K562 (cell line): ENCODE measurements around the gene SMAP2. TPM values are rescaled to one million over a fixed set of nuclear protein-coding genes. Genes with fewer than 3 reads are reported as not detected.

ENCODE experiments used
- ATAC-seq: fragments of 200-7000 bp; cut with Tn5 transposase; 3 replicates; pipeline ENCODE4 v1.9.1; 2020; ENCODE audit warnings: moderate library complexity
- BruUV-seq: library from RNA; stranded (reverse); fragments of 400-500 nt; replicated peaks from 2 replicates; lab custom pipeline; 2021; lab: Mats Ljungman, UMichigan
- CTCF ChIA-PET: fragments of 300-600 bp; formaldehyde crosslinking; extraction: SDS; loops from one replicate; lab custom pipeline; 2021; ENCODE audit warnings: low intra/inter-chr PET ratio; lab: Yijun Ruan, JAX
- POLR2A ChIA-PET: fragments of 300-600, 350-650 bp; sonication (Branson Sonifier 250); formaldehyde crosslinking; extraction: SDS; loops from one replicate; lab custom pipeline; 2021; ENCODE audit warnings: antibody characterized with exemption, inconsistent platforms; lab: Yijun Ruan, JAX
- DNase-seq, 4 experiments: peaks; one replicate each; pipeline versions ENCODE4 v3.0.0 to v3.0.0-alpha.2; 2011 to 2018; ENCODE audit warnings: low spot score in 3 of 4, mixed read lengths in 3 of 4; ENCODE audit errors: extremely low read depth in 1 of 4
- FAIRE-seq: peaks from 2 replicates; lab custom pipeline; 2011; peaks lifted over from hg19 to GRCh38; lab: Jason Lieb, UNC
- H2AFZ ChIP-seq: 2 replicates; pipeline ENCODE4 v1.6.0; 2011; ENCODE audit warnings: low read depth, low read length, control low read depth, inconsistent platforms
- H3K27ac ChIP-seq: fragments of 200-600 bp; 3 replicates; pipeline ENCODE4 v1.8.0; 2011; ENCODE audit warnings: low read depth, mild to moderate bottlenecking, control low read depth, inconsistent platforms, low read length, moderate library complexity, mixed read lengths; ENCODE audit errors: extremely low read depth
- H3K27me3 ChIP-seq, 2 experiments: fragments of 300-600 bp in 1 of 2; 2 replicates in 1 of 2; 3 replicates in 1 of 2; pipeline versions ENCODE4 v1.6.0 to v1.8.0; 2011; ENCODE audit warnings: inconsistent platforms in 2 of 2, low read length in 2 of 2, mild to moderate bottlenecking in 1 of 2, mixed read lengths in 1 of 2, moderate library complexity in 1 of 2; ENCODE audit not compliant: control insufficient read depth in 2 of 2, insufficient read depth in 2 of 2
- H3K36me3 ChIP-seq: fragments of 300-600 bp; 3 replicates; pipeline ENCODE4 v1.8.0; 2011; ENCODE audit warnings: mild to moderate bottlenecking, low read length, inconsistent platforms; ENCODE audit not compliant: control insufficient read depth, insufficient read depth
- H3K4me1 ChIP-seq, 2 experiments: fragments of 200-600 bp in 1 of 2; replicated peaks in 1 of 2; 2 replicates in 1 of 2; 3 replicates in 1 of 2; pipeline versions ENCODE4 v1.5.1 to v1.8.0; 2011; ENCODE audit warnings: inconsistent platforms in 2 of 2, low read length in 2 of 2, mild to moderate bottlenecking in 1 of 2, mixed read lengths in 1 of 2, moderate library complexity in 1 of 2; ENCODE audit not compliant: control insufficient read depth in 2 of 2, insufficient read depth in 2 of 2
- H3K4me2 ChIP-seq: 2 replicates; pipeline ENCODE4 v1.6.1; 2011; ENCODE audit warnings: low read length, control low read depth, inconsistent platforms, mixed read lengths; ENCODE audit not compliant: insufficient read depth
- H3K4me3 ChIP-seq: fragments of 200-600 bp; sonication (generic), shearing (Covaris generic); 2 replicates; pipeline ENCODE4 v1.5.1; 2016; ENCODE audit warnings: control low read depth, inconsistent platforms
- H3K79me2 ChIP-seq: fragments of 200-600 bp; 3 replicates; pipeline ENCODE4 v1.8.0; 2011; ENCODE audit warnings: low read length, inconsistent platforms; ENCODE audit not compliant: control insufficient read depth, insufficient read depth
- H3K9ac ChIP-seq, 2 experiments: 2 replicates each; pipeline versions ENCODE4 v1.6.0 to v1.6.1; 2011; ENCODE audit warnings: low read depth in 2 of 2, low read length in 2 of 2, control low read depth in 1 of 2, inconsistent platforms in 1 of 2, mild to moderate bottlenecking in 1 of 2, mixed read lengths in 1 of 2; ENCODE audit not compliant: insufficient read depth in 1 of 2
- H3K9me1 ChIP-seq: one replicate; pipeline ENCODE4 v1.6.0; 2011; ENCODE audit warnings: inconsistent platforms, mild to moderate bottlenecking, low read length, moderate library complexity; ENCODE audit not compliant: control insufficient read depth, insufficient read depth
- H3K9me3 ChIP-seq: replicated peaks from 2 replicates; pipeline ENCODE4 v1.5.1; 2011; ENCODE audit warnings: low read depth, low read length, inconsistent platforms; ENCODE audit not compliant: control insufficient read depth, insufficient read depth
- H4K20me1 ChIP-seq: replicated peaks from 2 replicates; pipeline ENCODE4 v1.6.1; 2011; ENCODE audit warnings: low read length, inconsistent platforms, mixed read lengths; ENCODE audit not compliant: control insufficient read depth, insufficient read depth
- CBX8 ChIP-seq: fragments of 200-600 bp; sonication (generic); IDR thresholded peaks from 2 replicates; pipeline ENCODE4 v1.6.1; 2012; ENCODE audit warnings: borderline replicate concordance, mixed run types, low read depth, mild to moderate bottlenecking, moderate library complexity, mixed read lengths, low read length, control low read depth, inconsistent platforms; ENCODE audit not compliant: poor library complexity, severe bottlenecking; ENCODE audit errors: extremely low read depth
- FOS ChIP-seq: IDR thresholded peaks from 3 replicates; pipeline ENCODE4 v1.6.1; 2011; ENCODE audit not compliant: insufficient read length; ENCODE audit errors: extremely low read depth
- NFIX ChIP-seq: fragments of 250-450 bp; sonication (Bioruptor Pico); IDR thresholded peaks from 2 replicates; pipeline ENCODE4 v1.4.0; 2020; ENCODE audit warnings: low read depth, mild to moderate bottlenecking, moderate library complexity
- PREB ChIP-seq: sonication (generic); formaldehyde crosslinking; IDR thresholded peaks from 2 replicates; pipeline ENCODE4 v1.8.1; 2023; ENCODE audit warnings: mild to moderate bottlenecking, missing genetic modification reagents
- SMAD3 ChIP-seq: fragments of 450-650 bp; formaldehyde crosslinking; conservative IDR thresholded peaks from 2 replicates; pipeline ENCODE4 v1.4.0; 2020; ENCODE audit warnings: mild to moderate bottlenecking
- ZBTB40 ChIP-seq, 2 experiments: fragments of 450-650 bp in 1 of 2; sonication (generic) in 1 of 2; formaldehyde crosslinking in 1 of 2; IDR thresholded peaks; 2 replicates each; pipeline versions ENCODE4 v1.7.1 to v1.9.0; 2016 to 2022; ENCODE audit warnings: inconsistent platforms in 1 of 2, mild to moderate bottlenecking in 1 of 2, missing genetic modification reagents in 1 of 2
- ZFP1 ChIP-seq: fragments of 450-650 bp; formaldehyde crosslinking; IDR thresholded peaks from 2 replicates; pipeline ENCODE4 v1.4.0; 2020; ENCODE audit warnings: mild to moderate bottlenecking, mixed read lengths
- ZNF507 ChIP-seq: conservative IDR thresholded peaks from 2 replicates; pipeline ENCODE4 v1.6.1; 2017; ENCODE audit warnings: missing genetic modification characterization, missing compliant biosample characterization
- ZNF695 ChIP-seq: fragments of 450-650 bp; formaldehyde crosslinking; IDR thresholded peaks from 2 replicates; pipeline ENCODE4 v1.4.0; 2020; ENCODE audit warnings: mild to moderate bottlenecking, moderate library complexity
- WGBS: fragments of 100-300 bp; shearing (Covaris generic); methylation state at CpG from one replicate; pipeline ENCODE4 v1.1.6; 2016; ENCODE audit warnings: low coverage, mixed read lengths; ENCODE audit not compliant: insufficient coverage; ENCODE audit errors: missing lambda C conversion rate; 5-methylcytosine and 5-hydroxymethylcytosine counted together
- in situ Hi-C: fragments of 300-500 bp; cut with MboI; formaldehyde crosslinking; loops from 4 replicates; pipeline ENCODE4 v1.15.0; 2018; ENCODE audit warnings: inconsistent platforms, mixed read lengths
- intact Hi-C: fragments of 100-400 bp; cut with micrococcal nuclease; formaldehyde crosslinking; loops from 2 replicates; pipeline ENCODE4 v1.14.2; 2022
- polyA plus RNA-seq, 8 experiments: library from polyadenylated mRNA; depleted of rRNA in 4 of 8; stranded (reverse) in 5 of 8; unstranded in 3 of 8; fragments of >200 nt; fragmentation: Nextera tagmentation in 2 of 8; fragmentation: Illumina TruSeq in 1 of 8; extraction: Ambion mirVana in 2 of 8; extraction: Trizol in 1 of 8; gene quantifications; 2 replicates each; pipeline versions ENCODE4 v1.2.1 to v1.2.3, GENCODE V29; 2011 to 2014; ENCODE audit warnings: inconsistent platforms in 1 of 8, missing spikeins in 1 of 8
- total RNA-seq, 7 experiments: library from RNA; depleted of rRNA in 6 of 7; stranded (reverse); fragments of >200 nt in 6 of 7; fragmentation: Illumina TruSeq in 2 of 7; extraction: Trizol in 2 of 7; gene quantifications; 2 replicates each; pipeline versions ENCODE4 v1.2.1 to v1.2.3, GENCODE V29; 2011 to 2021; ENCODE audit warnings: low replicate concordance in 1 of 7

Gene SMAP2
- total and polyA plus RNA-seq, 9 of the 15 experiments (the other 6 are each of a cell fraction or from before 2014, with no cell fraction given) = 38.7 to 212 (median 94.1) TPM

GRCh38 chr1:40399984-40400704 is 26.6 kb downstream of the SMAP2 start:
- 10% methylated on average over 4 of the region's 4 CpGs for WGBS
- Histone ChIP-seq H3K9me3 (no peaks in the 10 kb centered on the region), H3K4me2 (peak overlapping the region; percentile 70), H2AFZ (0 out of 2 replicates have a peak overlapping the region, but pooled peaks have one; percentile 9), H3K9me1 (no peaks in the 10 kb centered on the region), H3K36me3 (peaks cover 30% of the 10 kb centered on the region), H3K4me1 (peaks cover 15 to 48% of the 10 kb centered on the region in 2 experiments), H3K27me3 (no peaks in the 10 kb centered on the region), H3K9ac (peak overlapping the region in 1 of 2 experiments; percentile 41; a peak in 3 of 4 replicates), H3K27ac (peak overlapping the region; percentile 58), H3K79me2 (peaks cover 100% of the 10 kb centered on the region), H4K20me1 (no peaks in the 10 kb centered on the region), H3K4me3 (no peak overlapping the region)
- CTCF ChIA-PET = interaction anchor here (0.5 kb wide), 1 partner anchor 17 kb away, joined by 6 read pairs; no protein-coding TSS in a partner anchor
- DNase-seq (peak; percentile 66 to 76 (median 66)), FAIRE-seq (peak; percentile 46), ATAC-seq (peak; percentile 60)
- intact Hi-C loops (loop anchor here (2.0 to 5.0 kb wide), 3 partner anchors 15 to 318 kb away; partner anchors contain the start of gene COL9A2), in situ Hi-C loops (loop anchor here (5.0 kb wide), 1 partner anchor 63 kb away; no protein-coding TSS in a partner anchor)
- BruUV-seq = no TSS peak
- POLR2A ChIA-PET = interaction anchor here (0.5 to 5.2 kb wide), 7 partner anchors 9 to 470 kb away, joined by 3 to 61 read pairs (median 3); partner anchors contain the start of gene ZMPSTE24
- TF ChIP-seq PREB (no peak), CBX8 (no peak), ZNF507 (no peak), NFIX (no peak), ZBTB40 (IDR thresholded peaks at IDR 0.05) (no peak), ZBTB40 (CRISPR knock-in tag; IDR thresholded peaks at IDR 0.05) (no peak), SMAD3 (CRISPR knock-in tag) (0 out of 2 replicates have a peak, but pooled peaks have one; percentile 6), ZFP1 (no peak), ZNF695 (no peak), FOS (no peak)
